HG03066 (cell line): ENCODE measurements around the gene RBM20.
A peak's percentile ranks its signal among the peaks of the same experiment; 100 is the strongest.
"Not testable (repeated sequence)": the region's sequence is repeated elsewhere in the genome, so short reads cannot be mapped to it uniquely, and the experiment has no call there.

Experiments
- ATAC-seq: cut with Tn5 transposase; IDR thresholded peaks from one replicate; pipeline ENCODE4 v1.9.1; 2021; ENCODE audit warnings: low read depth; ENCODE audit not compliant: unreplicated experiment

Gene RBM20

GRCh38 chr10:110647136-110647430, 2.9 kb downstream of the RBM20 start:
- ATAC-seq = no peak

GRCh38 chr10:110648692-110649346, 4.7 kb downstream of the RBM20 start:
- no peak for ATAC-seq

- no peak for ATAC-seq
Observed at GRCh38 chr10:110649347-110650264, 5.5 kb downstream of the RBM20 start.

- no peak for ATAC-seq
Observed at GRCh38 chr10:110650265-110650668, 6.1 kb downstream of the RBM20 start.

- peak; percentile 96 for ATAC-seq
Observed at GRCh38 chr10:110651044-110651958, 7.2 kb downstream of the RBM20 start.

- no peak for ATAC-seq
Observed at GRCh38 chr10:110652475-110653118, 8.5 kb downstream of the RBM20 start.

- ATAC-seq = no peak
Observed at GRCh38 chr10:110655320-110655719, 11.2 kb downstream of the RBM20 start.

- no peak for ATAC-seq
Observed at GRCh38 chr10:110656612-110657011, 12.5 kb downstream of the RBM20 start.

GRCh38 chr10:110657973-110658691, 14.0 kb downstream of the RBM20 start:
- no peak for ATAC-seq

GRCh38 chr10:110659558-110659957, 15.4 kb downstream of the RBM20 start:
- no peak for ATAC-seq

- not testable (repeated sequence) for ATAC-seq
Observed at GRCh38 chr10:110660289-110660688, 16.2 kb downstream of the RBM20 start.

GRCh38 chr10:110661292-110661691, 17.2 kb downstream of the RBM20 start:
- ATAC-seq = no peak

- ATAC-seq = no peak
Observed at GRCh38 chr10:110664483-110665420, 20.6 kb downstream of the RBM20 start.

GRCh38 chr10:110666259-110666658, 22.1 kb downstream of the RBM20 start:
- not testable (repeated sequence) for ATAC-seq

- ATAC-seq = no peak
Observed at GRCh38 chr10:110666673-110667072, 22.5 kb downstream of the RBM20 start.

GRCh38 chr10:110667620-110668343, 23.6 kb downstream of the RBM20 start:
- no peak for ATAC-seq

GRCh38 chr10:110668443-110668842, 24.3 kb downstream of the RBM20 start:
- ATAC-seq = no peak

GRCh38 chr10:110670335-110670734, 26.2 kb downstream of the RBM20 start:
- no peak for ATAC-seq
